ENCODE measurements around the gene ZNF865. TPM values are rescaled to one million over a fixed set of nuclear protein-coding genes. Genes with fewer than 3 reads are reported as not detected.
A peak's percentile ranks its signal among the peaks of the same experiment; 100 is the strongest.

The ZNF865 gene
- polyA plus RNA-seq, 1 experiment, result 0.88 TPM

- Histone ChIP-seq H3K9me3 (ENCODE audit: control insufficient read depth, insufficient read depth, low read length) (no peaks in the 10 kb centered on the region; the same call in 1 of the 2 replicates), H3K27ac (ENCODE audit: low read depth, low read length) (no peak overlapping the region), H3K4me3 (ENCODE audit: low read depth, low read length) (no peak overlapping the region), H3K27me3 (ENCODE audit: control insufficient read depth, insufficient read depth, low read length) (no peaks in the 10 kb centered on the region)
- ChIA-PET POLR2A (no interaction called here), CTCF (no interaction called here)
- no peak for DNase-seq (ENCODE audit: low read depth, low spot score)
- no peak for TF ChIP-seq CTCF (IDR thresholded peaks at IDR 0.05; ENCODE audit: low read depth, low read length)
Observed at GRCh38 chr19:55650602-55651230, 45.3 kb downstream of the ZNF865 start.

GRCh38 chr19:55651236-55651635 is 45.8 kb downstream of the ZNF865 start:
- no peaks in the 10 kb centered on the region; the same call in 1 of the 2 replicates for H3K9me3 ChIP-seq (ENCODE audit: control insufficient read depth, insufficient read depth, low read length)
- H3K27ac ChIP-seq (ENCODE audit: low read depth, low read length), result no peak overlapping the region
- ChIA-PET POLR2A (no interaction called here), CTCF (no interaction called here)
- TF ChIP-seq CTCF (IDR thresholded peaks at IDR 0.05; ENCODE audit: low read depth, low read length), result no peak
- H3K4me3 ChIP-seq (ENCODE audit: low read depth, low read length), result no peak overlapping the region
- no peak for DNase-seq (ENCODE audit: low read depth, low spot score)
- H3K27me3 ChIP-seq (ENCODE audit: control insufficient read depth, insufficient read depth, low read length), result no peaks in the 10 kb centered on the region

- Histone ChIP-seq H3K27me3 (ENCODE audit: control insufficient read depth, insufficient read depth, low read length) (no peaks in the 10 kb centered on the region), H3K27ac (ENCODE audit: low read depth, low read length) (no peak overlapping the region), H3K4me3 (ENCODE audit: low read depth, low read length) (no peak overlapping the region), H3K9me3 (ENCODE audit: control insufficient read depth, insufficient read depth, low read length) (no peaks in the 10 kb centered on the region; the same call in 1 of the 2 replicates)
- DNase-seq (ENCODE audit: low read depth, low spot score), result no peak
- TF ChIP-seq CTCF (IDR thresholded peaks at IDR 0.05; ENCODE audit: low read depth, low read length), result no peak
- POLR2A ChIA-PET, result interaction anchor here (0.7 kb wide), 1 partner anchor 16 kb away, joined by 4 read pairs; no protein-coding TSS in a partner anchor
- CTCF ChIA-PET, result interaction anchor here (0.6 to 1.7 kb wide), 15 partner anchors 8 to 1253 kb away, joined by 3 to 16 read pairs (median 6); partner anchors contain the start of gene ZNF784
Observed at GRCh38 chr19:55652311-55653128, 47.1 kb downstream of the ZNF865 start.

GRCh38 chr19:55653651-55654322 is 48.3 kb downstream of the ZNF865 start:
- H3K27ac ChIP-seq (ENCODE audit: low read depth, low read length), result peak overlapping the region; percentile 97
- POLR2A ChIA-PET, result interaction anchor here (0.6 to 1.4 kb wide), 9 partner anchors 17 to 395 kb away, joined by 3 to 8 read pairs (median 4); partner anchors contain the start of genes FIZ1, ISOC2 and PPP6R1
- CTCF ChIA-PET, result interaction anchor here (0.6 to 1.7 kb wide), 29 partner anchors 8 to 1516 kb away, joined by 3 to 20 read pairs (median 4); partner anchors contain the start of genes CNOT3 and ZNF784

More at GRCh38 chr19:55653651-55654322, 48.3 kb downstream of the ZNF865 start:
- peak overlapping the region; percentile 92 for H3K4me3 ChIP-seq (ENCODE audit: low read depth, low read length)
- H3K27me3 ChIP-seq (ENCODE audit: control insufficient read depth, insufficient read depth, low read length), result no peaks in the 10 kb centered on the region
- no peaks in the 10 kb centered on the region; the same call in 1 of the 2 replicates for H3K9me3 ChIP-seq (ENCODE audit: control insufficient read depth, insufficient read depth, low read length)
- DNase-seq (ENCODE audit: low read depth, low spot score), result peak; percentile 99
- TF ChIP-seq CTCF (IDR thresholded peaks at IDR 0.05; ENCODE audit: low read depth, low read length), result peak; percentile 100

All from AG04450 (cell line).